Measurements from ENCODE around the gene AOPEP.

Gene AOPEP

DNA sequence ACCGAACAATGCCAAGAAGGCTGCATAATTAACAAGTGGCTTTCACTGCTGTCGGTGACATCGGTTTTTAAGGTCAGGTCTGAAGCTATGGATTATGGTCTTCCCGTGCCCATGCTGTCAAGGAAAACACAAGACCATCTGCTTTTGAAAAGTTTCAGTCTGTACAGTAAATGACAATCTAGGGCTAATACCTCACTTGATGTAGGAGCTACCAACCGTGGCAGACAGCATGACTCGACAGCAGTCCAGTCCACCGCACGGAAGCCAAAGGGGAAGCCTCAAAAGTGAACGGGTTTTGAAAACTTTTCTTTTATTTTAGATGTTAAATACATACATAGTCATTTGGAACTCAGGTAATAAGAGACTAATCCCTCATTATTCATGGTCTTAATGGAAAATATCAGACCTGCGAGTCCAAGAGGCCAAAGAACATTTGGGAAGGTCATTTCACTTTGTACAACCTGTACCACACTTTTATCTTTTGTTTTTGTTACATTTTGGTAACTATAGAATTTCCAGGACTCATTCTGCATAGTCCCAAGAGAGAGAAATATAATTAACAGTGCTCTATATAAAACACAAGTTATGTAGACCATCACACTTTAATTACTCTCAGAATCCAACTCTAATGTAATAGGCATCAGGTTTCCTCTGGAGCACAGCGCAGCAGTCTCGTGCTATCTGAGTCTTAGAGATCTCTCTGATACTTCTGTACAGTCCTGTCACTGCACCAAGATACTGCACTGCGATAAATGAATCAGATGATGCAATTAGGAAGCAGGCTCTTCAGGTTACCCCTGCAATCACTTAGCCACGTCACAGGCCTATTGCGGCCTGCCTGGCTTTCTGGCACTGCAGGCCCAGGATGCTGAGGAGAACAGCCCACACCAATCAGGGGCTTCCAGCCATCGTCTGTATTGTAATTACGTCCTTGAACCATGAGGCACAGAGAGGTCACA, 406.1 kb downstream of the AOPEP start:
- DNase-seq = no peak

DNA sequence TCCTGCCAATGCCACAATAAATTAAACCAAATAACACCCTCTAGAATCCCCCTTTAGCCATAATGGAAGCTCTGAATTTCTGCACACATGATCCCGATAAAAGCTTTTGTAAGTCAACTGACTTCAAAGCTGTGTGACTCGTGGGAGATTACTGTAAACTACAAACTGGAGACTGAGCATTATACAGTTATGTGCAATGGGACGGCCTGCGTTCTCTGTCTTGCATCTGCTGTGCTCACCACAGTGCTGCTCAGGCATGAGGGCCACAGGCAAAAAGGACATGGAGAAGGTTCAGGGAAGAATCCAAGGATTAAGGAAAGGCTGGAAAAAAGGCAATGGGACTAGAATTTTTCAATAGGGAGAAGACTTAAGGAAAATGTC, 406.8 kb downstream of the AOPEP start:
- DNase-seq = no peak

DNA sequence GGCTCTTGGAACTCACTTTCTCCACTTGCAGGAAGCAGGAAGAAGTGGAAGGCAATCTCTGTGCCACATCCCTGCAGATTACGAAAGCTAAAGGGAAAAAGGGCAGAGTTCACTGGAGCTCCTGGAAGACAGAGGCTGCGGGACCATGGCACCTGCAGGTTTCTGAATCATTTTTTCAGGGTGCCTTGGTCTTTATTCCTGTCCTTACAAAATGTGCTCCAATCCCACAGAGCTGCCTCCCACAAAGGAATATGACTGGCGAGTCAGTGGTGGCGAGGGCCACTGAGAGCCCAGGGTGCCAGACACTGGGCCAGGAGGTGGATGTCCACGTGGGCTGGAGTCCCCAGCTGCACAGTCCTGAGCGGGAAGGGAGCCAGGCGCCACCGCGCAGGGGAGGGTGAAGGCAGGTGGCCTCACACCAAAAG, 408.0 kb downstream of the AOPEP start:
- no peak for DNase-seq

DNA sequence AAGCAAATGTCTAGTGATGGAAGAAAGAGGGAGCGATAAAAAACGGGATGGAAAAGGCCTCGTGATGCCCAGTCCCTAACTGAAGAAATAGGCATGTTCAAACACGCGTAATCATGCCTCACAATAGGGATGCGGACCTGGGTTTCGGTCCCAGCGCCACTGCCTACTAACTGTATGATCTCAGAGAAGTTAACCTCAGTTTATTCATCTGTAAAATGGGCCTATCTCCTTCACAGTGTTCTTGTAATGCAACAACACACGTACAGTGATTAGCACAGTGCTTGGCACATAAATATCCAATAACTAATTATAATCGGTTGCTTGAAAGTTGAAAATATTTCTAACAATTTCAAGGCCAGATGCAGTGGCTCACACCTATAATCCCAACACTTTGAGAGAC, 409.3 kb downstream of the AOPEP start:
- DNase-seq = no peak

Measured in stimulated activated CD8-positive, alpha-beta memory T cell treated with anti-CD3 and anti-CD28 coated beads, Interleukin-4, amount 100 ng/mL, for 48 hours (primary cell).